Right cardiac atrium (tissue), 5 donors: Measurements from ENCODE around the gene PIK3R1. TPM values are rescaled to one million over a fixed set of nuclear protein-coding genes. Genes with fewer than 3 reads are reported as not detected.

Source experiments
- ATAC-seq, 2 donors: fragments of 200-7000 bp; cut with Tn5 transposase; one replicate each; pipeline versions ENCODE4 v1.8.0 to v1.9.1; 2020; ENCODE audit warnings: moderate library complexity in 2 of 2, mild to moderate bottlenecking in 1 of 2
- DNase-seq, 3 donors: peaks; one replicate each; pipeline ENCODE4 v3.0.0-alpha.2; 2020
- H3K27ac ChIP-seq: one replicate; pipeline ENCODE4 v1.5.1; 2013; ENCODE audit warnings: mild to moderate bottlenecking, low read length, control low read depth, moderate library complexity
- H3K27me3 ChIP-seq: one replicate; pipeline ENCODE4 v1.6.1; 2013; ENCODE audit not compliant: control insufficient read depth, insufficient read depth
- H3K4me1 ChIP-seq: one replicate; pipeline ENCODE4 v1.6.1; 2013; ENCODE audit warnings: low read length; ENCODE audit not compliant: control insufficient read depth, insufficient read depth
- H3K4me3 ChIP-seq: one replicate; pipeline ENCODE4 v1.5.1; 2013; ENCODE audit warnings: low read length, control low read depth
- H3K9me3 ChIP-seq: one replicate; pipeline ENCODE4 v1.6.1; 2013; ENCODE audit warnings: low read length; ENCODE audit not compliant: control insufficient read depth
- WGBS: extraction: QIAGEN DNeasy Blood & Tissue Kit; methylation state at CpG from one replicate; pipeline ENCODE4 v1.1.7; 2013; 5-methylcytosine and 5-hydroxymethylcytosine counted together
- intact Hi-C, 4 donors: fragments of 100-400 bp; cut with DNase I; formaldehyde crosslinking; loops; one replicate each; pipeline versions ENCODE4 v1.11.0 to v1.14.0; 2022 to 2023
- polyA plus RNA-seq: library from polyadenylated mRNA; stranded (reverse); fragments of 200-250 nt; gene quantifications from one replicate; pipeline ENCODE4 v1.2.3, GENCODE V29; 2013
- total RNA-seq, 4 donors: library from RNA; stranded (reverse); fragmentation: NEBNext Ultra II Directional; extraction: Animal tissue kit (Norgen Biotek cat#: 25700); gene quantifications; one replicate each; pipeline ENCODE4 v1.2.1, GENCODE V29; 2021
- donor health status: healthy with polysubstance abuse.
- donor health status: DM: no; HTN: yes; CAD: no.
- donor health status: DM: no; HTN: no; CAD: no.
- donor health status: DM: no; HTN: yes; CAD: no; lungs with severe emphysema.
- donor health status: DM: yes; HTN: yes; CAD: no.

Gene PIK3R1
- total and polyA plus RNA-seq, 5 donors = 29.7 to 170 (median 105) TPM

GRCh38 chr5:68219161-68219816 lies 3.7 kb downstream of the PIK3R1 start:
- peak overlapping the region; percentile 5 for H3K27ac ChIP-seq
- intact Hi-C loops = loop anchor here in 2 of 4 donors (10.0 kb wide), 3 partner anchors 46 to 184 kb away; no protein-coding TSS in a partner anchor

GRCh38 chr5:68220260-68220659 lies 4.7 kb downstream of the PIK3R1 start:
- Histone ChIP-seq H3K4me3 (peak overlapping the region; percentile 14), H3K27ac (no peak overlapping the region), H3K4me1 (peaks cover 16% of the 10 kb centered on the region), H3K27me3 (no peaks in the 10 kb centered on the region), H3K9me3 (no peaks in the 10 kb centered on the region)
- DNase-seq (no peak), ATAC-seq (no peak)
- intact Hi-C loops = no loop called here
- 86% methylated on average over 7 of the region's 7 CpGs for WGBS

More at GRCh38 chr5:68219161-68219816, 3.7 kb downstream of the PIK3R1 start:
- WGBS = 60% methylated on average over 3 of the region's 3 CpGs
- Histone ChIP-seq H3K9me3 (no peaks in the 10 kb centered on the region), H3K4me1 (peaks cover 14% of the 10 kb centered on the region), H3K27me3 (no peaks in the 10 kb centered on the region), H3K4me3 (peak overlapping the region; percentile 80)
- DNase-seq (peak in 1 of 3 donors; percentile 25), ATAC-seq (no peak)

- intact Hi-C loops = no loop called here
- ATAC-seq = no peak
- Histone ChIP-seq H3K4me3 (no peak overlapping the region), H3K9me3 (no peaks in the 10 kb centered on the region), H3K27ac (no peak overlapping the region), H3K27me3 (no peaks in the 10 kb centered on the region), H3K4me1 (peaks cover 23% of the 10 kb centered on the region)
- WGBS = 94% methylated on average over 2 of the region's 2 CpGs
- no peak for DNase-seq
These were observed 5.4 kb downstream of the PIK3R1 start for GRCh38 chr5:68220914-68221313.

GRCh38 chr5:68221488-68221887 lies 5.9 kb downstream of the PIK3R1 start:
- H3K27me3 ChIP-seq = no peaks in the 10 kb centered on the region
- H3K27ac ChIP-seq = no peak overlapping the region
- ATAC-seq (no peak), DNase-seq (no peak)
- H3K4me1 ChIP-seq = peaks cover 28% of the 10 kb centered on the region
- no peaks in the 10 kb centered on the region for H3K9me3 ChIP-seq
- WGBS = 87% methylated on average over 1 of the region's 1 CpG
- H3K4me3 ChIP-seq = no peak overlapping the region
- intact Hi-C loops = no loop called here

GRCh38 chr5:68222310-68222709 lies 6.8 kb downstream of the PIK3R1 start:
- peak in 1 of 3 donors; percentile 26 for DNase-seq
- WGBS = 76% methylated on average over 3 of the region's 3 CpGs
- H3K4me3 ChIP-seq = no peak overlapping the region
- intact Hi-C loops = no loop called here
- no peaks in the 10 kb centered on the region for H3K9me3 ChIP-seq
- no peaks in the 10 kb centered on the region for H3K27me3 ChIP-seq
- no peak overlapping the region for H3K27ac ChIP-seq
- no peak for ATAC-seq
- peaks cover 28% of the 10 kb centered on the region for H3K4me1 ChIP-seq

GRCh38 chr5:68222824-68223354 lies 7.3 kb downstream of the PIK3R1 start:
- H3K4me1 ChIP-seq = peaks cover 28% of the 10 kb centered on the region
- no peak overlapping the region for H3K27ac ChIP-seq
- intact Hi-C loops = no loop called here

GRCh38 chr5:68223904-68224303 lies 8.3 kb downstream of the PIK3R1 start:
- Histone ChIP-seq H3K4me3 (no peak overlapping the region), H3K4me1 (peaks cover 28% of the 10 kb centered on the region), H3K27me3 (no peaks in the 10 kb centered on the region), H3K9me3 (no peaks in the 10 kb centered on the region), H3K27ac (no peak overlapping the region)
- DNase-seq = no peak
- intact Hi-C loops = no loop called here
- no peak for ATAC-seq

More at GRCh38 chr5:68222824-68223354, 7.3 kb downstream of the PIK3R1 start:
- H3K27me3 ChIP-seq = no peaks in the 10 kb centered on the region
- WGBS = 78% methylated on average over 4 of the region's 4 CpGs
- ATAC-seq (no peak), DNase-seq (no peak)
- H3K9me3 ChIP-seq = no peaks in the 10 kb centered on the region
- no peak overlapping the region for H3K4me3 ChIP-seq

- no peaks in the 10 kb centered on the region for H3K9me3 ChIP-seq
- no peak for ATAC-seq
- WGBS = 50% methylated on average over 4 of the region's 4 CpGs
- no peak overlapping the region for H3K27ac ChIP-seq
- H3K27me3 ChIP-seq = no peaks in the 10 kb centered on the region
- no peak for DNase-seq
- intact Hi-C loops = no loop called here
- H3K4me3 ChIP-seq = no peak overlapping the region
- peaks cover 27% of the 10 kb centered on the region for H3K4me1 ChIP-seq
These were observed 9.1 kb downstream of the PIK3R1 start for GRCh38 chr5:68224509-68225187.

GRCh38 chr5:68225188-68225910 lies 9.8 kb downstream of the PIK3R1 start:
- peak overlapping the region; percentile 71 for H3K27ac ChIP-seq
- peaks cover 30% of the 10 kb centered on the region for H3K4me1 ChIP-seq
- DNase-seq (peak in 2 of 3 donors; percentile 52 to 63), ATAC-seq (peak; percentile 40 to 68)
- intact Hi-C loops = no loop called here
- no peaks in the 10 kb centered on the region for H3K27me3 ChIP-seq
- peak overlapping the region; percentile 6 for H3K4me3 ChIP-seq
- H3K9me3 ChIP-seq = no peaks in the 10 kb centered on the region
- WGBS = 48% methylated on average over 12 of the region's 12 CpGs

GRCh38 chr5:68225911-68226545 lies 10.5 kb downstream of the PIK3R1 start:
- 40% methylated on average over 15 of the region's 15 CpGs for WGBS
- H3K27me3 ChIP-seq = no peaks in the 10 kb centered on the region
- H3K4me1 ChIP-seq = peaks cover 33% of the 10 kb centered on the region
- DNase-seq (peak; percentile 66 to 85 (median 74)), ATAC-seq (peak; percentile 89 to 93)
- intact Hi-C loops = no loop called here
- peak overlapping the region; percentile 71 for H3K27ac ChIP-seq
- H3K4me3 ChIP-seq = peak overlapping the region; percentile 6
- no peaks in the 10 kb centered on the region for H3K9me3 ChIP-seq
